ENCODE data around the gene TET1.

GRCh38 chr10:68735119-68735518 is 175.0 kb downstream of the TET1 start:
- TF ChIP-seq CTCF (IDR thresholded peaks at IDR 0.05) (no peak), ZFX (IDR thresholded peaks at IDR 0.05; ENCODE audit: borderline replicate concordance) (no peak)
